ENCODE measurements around the gene ADGRB2. TPM values are rescaled to one million over a fixed set of nuclear protein-coding genes. Genes with fewer than 3 reads are reported as not detected.

ADGRB2 gene
- total and polyA plus RNA-seq, 2 donors (not counting 1 experiment from before 2014, with no cell fraction given): 4.4 to 10.4 TPM

DNA sequence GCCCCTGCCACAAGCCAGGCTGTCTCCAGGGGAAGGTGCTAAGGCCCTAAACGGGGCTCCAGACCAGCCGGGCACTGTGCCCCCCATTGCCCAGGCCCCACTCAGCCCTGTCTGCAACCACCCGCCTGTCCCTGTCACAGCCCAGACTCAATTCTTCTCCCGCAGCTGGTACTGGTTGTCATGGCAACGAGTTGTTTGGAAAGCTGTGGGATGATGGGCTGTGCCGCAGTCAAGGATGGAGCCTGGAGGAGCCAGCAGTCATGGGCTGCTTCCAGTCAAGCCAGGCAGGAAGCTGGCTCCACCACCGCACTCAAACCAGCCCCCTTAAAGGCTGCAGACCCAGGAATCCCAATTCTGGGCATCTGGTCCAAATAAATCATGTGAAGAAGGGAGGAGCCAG lies 47.5 kb upstream of the ADGRB2 start:
- no peaks in the 10 kb centered on the region for H4K20me1 ChIP-seq (ENCODE audit: control insufficient read depth, extremely low read depth, insufficient read depth, low read length)
- no peaks in the 10 kb centered on the region for H3K27me3 ChIP-seq (ENCODE audit: control insufficient read depth, insufficient read depth, low read length)
- no peak for TF ChIP-seq EZH2 (IDR thresholded peaks at IDR 0.05; ENCODE audit: low read length, missing control alignments)
- TF ChIP-seq, protein P1, sequence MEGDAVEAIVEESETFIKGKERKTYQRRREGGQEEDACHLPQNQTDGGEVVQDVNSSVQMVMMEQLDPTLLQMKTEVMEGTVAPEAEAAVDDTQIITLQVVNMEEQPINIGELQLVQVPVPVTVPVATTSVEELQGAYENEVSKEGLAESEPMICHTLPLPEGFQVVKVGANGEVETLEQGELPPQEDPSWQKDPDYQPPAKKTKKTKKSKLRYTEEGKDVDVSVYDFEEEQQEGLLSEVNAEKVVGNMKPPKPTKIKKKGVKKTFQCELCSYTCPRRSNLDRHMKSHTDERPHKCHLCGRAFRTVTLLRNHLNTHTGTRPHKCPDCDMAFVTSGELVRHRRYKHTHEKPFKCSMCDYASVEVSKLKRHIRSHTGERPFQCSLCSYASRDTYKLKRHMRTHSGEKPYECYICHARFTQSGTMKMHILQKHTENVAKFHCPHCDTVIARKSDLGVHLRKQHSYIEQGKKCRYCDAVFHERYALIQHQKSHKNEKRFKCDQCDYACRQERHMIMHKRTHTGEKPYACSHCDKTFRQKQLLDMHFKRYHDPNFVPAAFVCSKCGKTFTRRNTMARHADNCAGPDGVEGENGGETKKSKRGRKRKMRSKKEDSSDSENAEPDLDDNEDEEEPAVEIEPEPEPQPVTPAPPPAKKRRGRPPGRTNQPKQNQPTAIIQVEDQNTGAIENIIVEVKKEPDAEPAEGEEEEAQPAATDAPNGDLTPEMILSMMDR (conservative IDR thresholded peaks at IDR 0.05 in 1 of 2, IDR thresholded peaks at IDR 0.05 in 1 of 2; ENCODE audit: low read depth in 1 of 2, low read length in 2 of 2): no peak
- H3K9me3 ChIP-seq (ENCODE audit: control insufficient read depth, insufficient read depth, low read depth, low read length): no peaks in the 10 kb centered on the region
- no peak overlapping the region for H3K4me2 ChIP-seq (ENCODE audit: extremely low read depth, insufficient read depth, low read length)
- H2AFZ ChIP-seq (ENCODE audit: low read length): no peak overlapping the region
- H3K4me3 ChIP-seq (replicated peaks in 1 of 4; ENCODE audit: control extremely low read depth in 1 of 4, insufficient read depth in 1 of 4, low read depth in 3 of 4, low read length in 4 of 4): no peak overlapping the region
- H3K36me3 ChIP-seq (ENCODE audit: control insufficient read depth, insufficient read depth, low read length): no peaks in the 10 kb centered on the region
- no peak overlapping the region for H3K9ac ChIP-seq (ENCODE audit: insufficient read depth, low read length)
- H3K4me1 ChIP-seq (ENCODE audit: control insufficient read depth, extremely low read depth, insufficient read depth, low read length): no peaks in the 10 kb centered on the region
- peak; percentile 62 to 76 for DNase-seq (ENCODE audit: low read depth in 2 of 2)
- H3K79me2 ChIP-seq (ENCODE audit: control insufficient read depth, insufficient read depth, low read length): no peaks in the 10 kb centered on the region
- H3K27ac ChIP-seq (ENCODE audit: insufficient read depth, low read length): no peak overlapping the region

DNA sequence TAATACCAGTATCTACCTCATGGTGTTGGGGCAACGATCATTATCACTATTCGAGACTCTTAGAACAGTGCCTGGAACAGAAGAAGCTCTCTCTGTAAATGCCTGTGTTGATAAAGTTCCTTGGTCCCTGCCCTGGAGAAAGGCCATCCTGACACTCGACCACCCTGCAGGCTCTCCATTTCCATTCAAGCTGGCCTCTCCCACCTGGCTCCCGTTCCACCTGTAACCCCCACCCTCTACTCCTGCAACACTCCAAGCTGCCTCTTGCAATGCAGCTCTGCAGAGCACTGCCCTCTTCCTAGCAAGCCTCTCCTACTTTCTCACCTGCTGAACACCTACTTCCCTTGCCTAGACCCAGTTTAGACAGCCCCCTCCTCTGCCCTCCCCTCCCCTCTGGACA lies 45.6 kb upstream of the ADGRB2 start:
- Histone ChIP-seq H3K27ac (ENCODE audit: insufficient read depth, low read length) (no peak overlapping the region), H3K9me3 (ENCODE audit: control insufficient read depth, insufficient read depth, low read depth, low read length) (no peaks in the 10 kb centered on the region), H3K4me2 (ENCODE audit: extremely low read depth, insufficient read depth, low read length) (no peak overlapping the region), H3K4me3 (replicated peaks in 1 of 4; ENCODE audit: control extremely low read depth in 1 of 4, insufficient read depth in 1 of 4, low read depth in 3 of 4, low read length in 4 of 4) (no peak overlapping the region), H3K27me3 (ENCODE audit: control insufficient read depth, insufficient read depth, low read length) (no peaks in the 10 kb centered on the region), H3K36me3 (ENCODE audit: control insufficient read depth, insufficient read depth, low read length) (no peaks in the 10 kb centered on the region), H3K79me2 (ENCODE audit: control insufficient read depth, insufficient read depth, low read length) (no peaks in the 10 kb centered on the region), H4K20me1 (ENCODE audit: control insufficient read depth, extremely low read depth, insufficient read depth, low read length) (no peaks in the 10 kb centered on the region), H3K4me1 (ENCODE audit: control insufficient read depth, extremely low read depth, insufficient read depth, low read length) (no peaks in the 10 kb centered on the region), H3K9ac (ENCODE audit: insufficient read depth, low read length) (no peak overlapping the region), H2AFZ (ENCODE audit: low read length) (no peak overlapping the region)
- DNase-seq (ENCODE audit: low read depth in 2 of 2): no peak
- no peak for TF ChIP-seq EZH2 (IDR thresholded peaks at IDR 0.05; ENCODE audit: low read length, missing control alignments)

DNA sequence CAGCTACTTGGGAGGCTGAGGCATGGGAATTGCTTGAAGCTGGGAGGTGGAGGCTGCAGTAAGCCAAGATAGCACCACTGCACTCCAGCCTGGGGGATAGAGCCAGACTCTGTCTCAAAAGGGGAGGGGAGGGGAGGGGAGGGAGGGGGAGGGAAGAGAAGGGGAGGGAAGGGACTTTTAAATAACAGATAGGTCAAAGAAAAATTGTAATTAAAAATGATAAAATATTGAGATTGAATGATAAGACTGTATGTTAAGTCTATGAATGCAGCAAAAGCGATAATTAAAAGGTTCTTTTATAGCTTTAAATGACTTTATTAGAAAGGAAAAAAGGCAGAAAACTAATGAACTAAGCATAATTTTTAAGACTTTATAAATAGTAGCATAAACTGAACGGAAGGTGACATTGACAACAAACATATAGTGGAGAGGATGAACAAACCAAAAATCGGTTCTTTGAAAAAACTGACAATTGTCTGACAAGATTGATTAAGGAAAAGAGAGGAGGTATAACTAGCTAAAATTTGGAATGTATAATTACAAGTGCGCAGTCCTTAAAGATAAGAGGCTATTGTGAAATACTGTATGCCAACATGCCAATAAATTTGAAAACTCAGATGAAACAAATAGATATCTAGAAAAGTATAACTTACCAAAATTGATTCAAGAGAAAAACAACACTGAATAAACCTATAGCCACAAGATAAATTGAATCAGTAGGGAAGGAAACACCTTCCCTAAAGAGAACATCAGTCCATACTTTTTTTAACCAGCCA lies 43.3 kb upstream of the ADGRB2 start:
- Histone ChIP-seq H3K27me3 (ENCODE audit: control insufficient read depth, insufficient read depth, low read length) (no peaks in the 10 kb centered on the region), H3K9ac (ENCODE audit: insufficient read depth, low read length) (no peak overlapping the region), H3K36me3 (ENCODE audit: control insufficient read depth, insufficient read depth, low read length) (no peaks in the 10 kb centered on the region), H2AFZ (ENCODE audit: low read length) (no peak overlapping the region), H3K27ac (ENCODE audit: insufficient read depth, low read length) (no peak overlapping the region), H3K79me2 (ENCODE audit: control insufficient read depth, insufficient read depth, low read length) (no peaks in the 10 kb centered on the region), H4K20me1 (ENCODE audit: control insufficient read depth, extremely low read depth, insufficient read depth, low read length) (no peaks in the 10 kb centered on the region), H3K9me3 (ENCODE audit: control insufficient read depth, insufficient read depth, low read depth, low read length) (no peaks in the 10 kb centered on the region), H3K4me2 (ENCODE audit: extremely low read depth, insufficient read depth, low read length) (no peak overlapping the region), H3K4me3 (replicated peaks in 1 of 4; ENCODE audit: control extremely low read depth in 1 of 4, insufficient read depth in 1 of 4, low read depth in 3 of 4, low read length in 4 of 4) (no peak overlapping the region), H3K4me1 (ENCODE audit: control insufficient read depth, extremely low read depth, insufficient read depth, low read length) (no peaks in the 10 kb centered on the region)
- TF ChIP-seq, protein P1 (conservative IDR thresholded peaks at IDR 0.05 in 1 of 2, IDR thresholded peaks at IDR 0.05 in 1 of 2; ENCODE audit: low read depth in 1 of 2, low read length in 2 of 2): no peak
- TF ChIP-seq EZH2 (IDR thresholded peaks at IDR 0.05; ENCODE audit: low read length, missing control alignments): no peak
- no peak for DNase-seq (ENCODE audit: low read depth in 2 of 2)
